ENCODE results near the gene ANKRD35. TPM values are rescaled to one million over a fixed set of nuclear protein-coding genes. Genes with fewer than 3 reads are reported as not detected.

Gene ANKRD35
- total RNA-seq, 1 experiment from 2014 or later = not detected

- TF ChIP-seq, protein P1, sequence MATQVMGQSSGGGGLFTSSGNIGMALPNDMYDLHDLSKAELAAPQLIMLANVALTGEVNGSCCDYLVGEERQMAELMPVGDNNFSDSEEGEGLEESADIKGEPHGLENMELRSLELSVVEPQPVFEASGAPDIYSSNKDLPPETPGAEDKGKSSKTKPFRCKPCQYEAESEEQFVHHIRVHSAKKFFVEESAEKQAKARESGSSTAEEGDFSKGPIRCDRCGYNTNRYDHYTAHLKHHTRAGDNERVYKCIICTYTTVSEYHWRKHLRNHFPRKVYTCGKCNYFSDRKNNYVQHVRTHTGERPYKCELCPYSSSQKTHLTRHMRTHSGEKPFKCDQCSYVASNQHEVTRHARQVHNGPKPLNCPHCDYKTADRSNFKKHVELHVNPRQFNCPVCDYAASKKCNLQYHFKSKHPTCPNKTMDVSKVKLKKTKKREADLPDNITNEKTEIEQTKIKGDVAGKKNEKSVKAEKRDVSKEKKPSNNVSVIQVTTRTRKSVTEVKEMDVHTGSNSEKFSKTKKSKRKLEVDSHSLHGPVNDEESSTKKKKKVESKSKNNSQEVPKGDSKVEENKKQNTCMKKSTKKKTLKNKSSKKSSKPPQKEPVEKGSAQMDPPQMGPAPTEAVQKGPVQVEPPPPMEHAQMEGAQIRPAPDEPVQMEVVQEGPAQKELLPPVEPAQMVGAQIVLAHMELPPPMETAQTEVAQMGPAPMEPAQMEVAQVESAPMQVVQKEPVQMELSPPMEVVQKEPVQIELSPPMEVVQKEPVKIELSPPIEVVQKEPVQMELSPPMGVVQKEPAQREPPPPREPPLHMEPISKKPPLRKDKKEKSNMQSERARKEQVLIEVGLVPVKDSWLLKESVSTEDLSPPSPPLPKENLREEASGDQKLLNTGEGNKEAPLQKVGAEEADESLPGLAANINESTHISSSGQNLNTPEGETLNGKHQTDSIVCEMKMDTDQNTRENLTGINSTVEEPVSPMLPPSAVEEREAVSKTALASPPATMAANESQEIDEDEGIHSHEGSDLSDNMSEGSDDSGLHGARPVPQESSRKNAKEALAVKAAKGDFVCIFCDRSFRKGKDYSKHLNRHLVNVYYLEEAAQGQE (IDR thresholded peaks at IDR 0.05; ENCODE audit: insufficient read depth in 1 of 2, low read depth in 2 of 2, low read length in 1 of 2) = no peak
- no peak for TF ChIP-seq SIN3A (IDR thresholded peaks at IDR 0.05; ENCODE audit: borderline replicate concordance, insufficient read depth, low read depth, low read length)
- no peak for TF ChIP-seq CTCF (IDR thresholded peaks at IDR 0.05)
- 0 out of 2 replicates have a peak, but pooled peaks have one; percentile 23 for TF ChIP-seq POLR2AphosphoS5 (IDR thresholded peaks at IDR 0.05; ENCODE audit: low read depth, low read length)
- intact Hi-C loops (cut with micrococcal nuclease; ENCODE audit: unreplicated experiment) = loop anchor here (10.0 kb wide), 1 partner anchor 64 kb away; the partner anchor contains the start of gene PIAS3
- peaks cover 19% of the 10 kb centered on the region for H3K4me1 ChIP-seq (ENCODE audit: control insufficient read depth, insufficient read depth, low read length)
- H3K36me3 ChIP-seq (ENCODE audit: control insufficient read depth, insufficient read depth, low read length) = peaks cover 11% of the 10 kb centered on the region
- ATAC-seq (peak; percentile 93), DNase-seq (ENCODE audit: low read depth, low spot score) (no peak)
- in situ Hi-C loops (cut with HindIII; ENCODE audit: low pct_unique_long_range_greater_than_20kb, low sequenced_read_pairs) = no loop called here
- ChIA-PET POLR2A (interaction anchor here (0.6 to 2.2 kb wide), 3 partner anchors 8 to 110 kb away, joined by 3 to 9 read pairs (median 6); partner anchors contain the start of gene RBM8A), CTCF (interaction anchor here (0.6 to 1.4 kb wide), 3 partner anchors 12 to 95 kb away, joined by 3 read pairs; partner anchors contain the start of genes POLR3C and RNF115)
- no peaks in the 10 kb centered on the region for H3K27me3 ChIP-seq (ENCODE audit: control insufficient read depth, insufficient read depth, low read length)
- peak overlapping the region; percentile 92 to 94 for H3K4me3 ChIP-seq (ENCODE audit: low read depth in 2 of 2, low read length in 2 of 2)
- BruUV-seq (replicated peaks) = no TSS peak
- H3K9me3 ChIP-seq (ENCODE audit: control insufficient read depth, insufficient read depth, low read depth, low read length) = no peaks in the 10 kb centered on the region
- H3K27ac ChIP-seq (ENCODE audit: low read length) = peak overlapping the region; percentile 93
Measured at GRCh38 chr1:145918992-145919939, 33.6 kb upstream of the ANKRD35 start.

- in situ Hi-C loops (cut with HindIII; ENCODE audit: low pct_unique_long_range_greater_than_20kb, low sequenced_read_pairs) = no loop called here
- ChIA-PET POLR2A (interaction anchor here (0.6 to 2.2 kb wide), 2 partner anchors 9 to 27 kb away, joined by 3 to 9 read pairs; partner anchors contain the start of gene RBM8A), CTCF (interaction anchor here (0.6 to 1.4 kb wide), 4 partner anchors 11 to 95 kb away, joined by 3 to 4 read pairs (median 3); partner anchors contain the start of genes POLR3C and RNF115)
- intact Hi-C loops (cut with micrococcal nuclease; ENCODE audit: unreplicated experiment) = loop anchor here (10.0 kb wide), 1 partner anchor 64 kb away; the partner anchor contains the start of gene PIAS3
- no TSS peak for BruUV-seq (replicated peaks)
- H3K4me1 ChIP-seq (ENCODE audit: control insufficient read depth, insufficient read depth, low read length) = peaks cover 18% of the 10 kb centered on the region
- DNase-seq (ENCODE audit: low read depth, low spot score) (peak; percentile 78), ATAC-seq (peak; percentile 91)
- peak within 1 kb of the TSS; percentile 92 to 94 for H3K4me3 ChIP-seq (ENCODE audit: low read depth in 2 of 2, low read length in 2 of 2)
- no peaks in the 10 kb centered on the region for H3K27me3 ChIP-seq (ENCODE audit: control insufficient read depth, insufficient read depth, low read length)
- no peaks in the 10 kb centered on the region for H3K9me3 ChIP-seq (ENCODE audit: control insufficient read depth, insufficient read depth, low read depth, low read length)
- H3K36me3 ChIP-seq (ENCODE audit: control insufficient read depth, insufficient read depth, low read length) = peaks cover 10% of the 10 kb centered on the region
- TF ChIP-seq POLR2AphosphoS5 (IDR thresholded peaks at IDR 0.05; ENCODE audit: low read depth, low read length) (peak; percentile 65; the same call in 1 of the 2 replicates), SIN3A (IDR thresholded peaks at IDR 0.05; ENCODE audit: borderline replicate concordance, insufficient read depth, low read depth, low read length) (0 out of 2 replicates have a peak, but pooled peaks have one; percentile 62), TCF7L2 (IDR thresholded peaks at IDR 0.05; ENCODE audit: low read depth, low read length) (no peak)
- H3K27ac ChIP-seq (ENCODE audit: low read length) = peak within 1 kb of the TSS; percentile 93
Measured at GRCh38 chr1:145918144-145918991, 32.7 kb upstream of the ANKRD35 start, which contains the start of gene PEX11B. PEX11B (minus strand) TSS chr1:145918717; CDS start chr1:145918688, 29 bp downstream.

Data from Panc1 (cell line).